ENCODE data around the gene IL36G. TPM values are rescaled to one million over a fixed set of nuclear protein-coding genes. Genes with fewer than 3 reads are reported as not detected.

IL36G gene
- total and polyA plus RNA-seq, 9 of the 15 experiments (the other 6 are each of a cell fraction or from before 2014, with no cell fraction given) = not detected

- TF ChIP-seq HEY1 (CRISPR knock-in tag; IDR thresholded peaks at IDR 0.05; ENCODE audit: borderline replicate concordance) (0 out of 2 replicates have a peak, but pooled peaks have one; percentile 81), RAD21 (CRISPR knock-in tag; conservative IDR thresholded peaks at IDR 0.05 in 1 of 2, IDR thresholded peaks at IDR 0.05 in 1 of 2) (no peak), CREM (IDR thresholded peaks at IDR 0.05; ENCODE audit: low read depth) (no peak), MBD2 (IDR thresholded peaks at IDR 0.05; ENCODE audit: borderline replicate concordance, low read depth) (no peak; the same call in 1 of the 2 replicates), PTTG1 (tag; IDR thresholded peaks at IDR 0.05; ENCODE audit: low read depth) (no peak), ZNF175 (CRISPR knock-in tag; IDR thresholded peaks at IDR 0.05; ENCODE audit: low read depth) (no peak), RBM34 (IDR thresholded peaks at IDR 0.05; ENCODE audit: borderline replicate concordance, insufficient read depth, low read length) (no peak), ETV5 (CRISPR knock-in tag; IDR thresholded peaks at IDR 0.05; ENCODE audit: low read depth) (no peak), RUNX1 (IDR thresholded peaks at IDR 0.05; ENCODE audit: low read depth) (no peak), GATAD2B (IDR thresholded peaks at IDR 0.05; ENCODE audit: borderline replicate concordance) (no peak), MAFF (IDR thresholded peaks at IDR 0.05; ENCODE audit: low read length) (no peak), GTF3C2 (IDR thresholded peaks at IDR 0.05; ENCODE audit: borderline replicate concordance, extremely low read depth, insufficient read length) (no peak), RBM15 (IDR thresholded peaks at IDR 0.05; ENCODE audit: insufficient read depth, low read length) (no peak), SUPT5H (IDR thresholded peaks at IDR 0.05) (no peak), ZBTB1 (CRISPR knock-in tag; IDR thresholded peaks at IDR 0.05; ENCODE audit: borderline replicate concordance, low read depth) (no peak), NONO (IDR thresholded peaks at IDR 0.05; ENCODE audit: low read depth in 2 of 2, low read length in 1 of 2) (no peak), TRIM24 (IDR thresholded peaks at IDR 0.05) (peak; percentile 88 to 90)
- TF ChIP-seq, protein P1, sequence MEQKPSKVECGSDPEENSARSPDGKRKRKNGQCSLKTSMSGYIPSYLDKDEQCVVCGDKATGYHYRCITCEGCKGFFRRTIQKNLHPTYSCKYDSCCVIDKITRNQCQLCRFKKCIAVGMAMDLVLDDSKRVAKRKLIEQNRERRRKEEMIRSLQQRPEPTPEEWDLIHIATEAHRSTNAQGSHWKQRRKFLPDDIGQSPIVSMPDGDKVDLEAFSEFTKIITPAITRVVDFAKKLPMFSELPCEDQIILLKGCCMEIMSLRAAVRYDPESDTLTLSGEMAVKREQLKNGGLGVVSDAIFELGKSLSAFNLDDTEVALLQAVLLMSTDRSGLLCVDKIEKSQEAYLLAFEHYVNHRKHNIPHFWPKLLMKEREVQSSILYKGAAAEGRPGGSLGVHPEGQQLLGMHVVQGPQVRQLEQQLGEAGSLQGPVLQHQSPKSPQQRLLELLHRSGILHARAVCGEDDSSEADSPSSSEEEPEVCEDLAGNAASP (IDR thresholded peaks at IDR 0.05) = no peak
- TF ChIP-seq, protein P2, sequence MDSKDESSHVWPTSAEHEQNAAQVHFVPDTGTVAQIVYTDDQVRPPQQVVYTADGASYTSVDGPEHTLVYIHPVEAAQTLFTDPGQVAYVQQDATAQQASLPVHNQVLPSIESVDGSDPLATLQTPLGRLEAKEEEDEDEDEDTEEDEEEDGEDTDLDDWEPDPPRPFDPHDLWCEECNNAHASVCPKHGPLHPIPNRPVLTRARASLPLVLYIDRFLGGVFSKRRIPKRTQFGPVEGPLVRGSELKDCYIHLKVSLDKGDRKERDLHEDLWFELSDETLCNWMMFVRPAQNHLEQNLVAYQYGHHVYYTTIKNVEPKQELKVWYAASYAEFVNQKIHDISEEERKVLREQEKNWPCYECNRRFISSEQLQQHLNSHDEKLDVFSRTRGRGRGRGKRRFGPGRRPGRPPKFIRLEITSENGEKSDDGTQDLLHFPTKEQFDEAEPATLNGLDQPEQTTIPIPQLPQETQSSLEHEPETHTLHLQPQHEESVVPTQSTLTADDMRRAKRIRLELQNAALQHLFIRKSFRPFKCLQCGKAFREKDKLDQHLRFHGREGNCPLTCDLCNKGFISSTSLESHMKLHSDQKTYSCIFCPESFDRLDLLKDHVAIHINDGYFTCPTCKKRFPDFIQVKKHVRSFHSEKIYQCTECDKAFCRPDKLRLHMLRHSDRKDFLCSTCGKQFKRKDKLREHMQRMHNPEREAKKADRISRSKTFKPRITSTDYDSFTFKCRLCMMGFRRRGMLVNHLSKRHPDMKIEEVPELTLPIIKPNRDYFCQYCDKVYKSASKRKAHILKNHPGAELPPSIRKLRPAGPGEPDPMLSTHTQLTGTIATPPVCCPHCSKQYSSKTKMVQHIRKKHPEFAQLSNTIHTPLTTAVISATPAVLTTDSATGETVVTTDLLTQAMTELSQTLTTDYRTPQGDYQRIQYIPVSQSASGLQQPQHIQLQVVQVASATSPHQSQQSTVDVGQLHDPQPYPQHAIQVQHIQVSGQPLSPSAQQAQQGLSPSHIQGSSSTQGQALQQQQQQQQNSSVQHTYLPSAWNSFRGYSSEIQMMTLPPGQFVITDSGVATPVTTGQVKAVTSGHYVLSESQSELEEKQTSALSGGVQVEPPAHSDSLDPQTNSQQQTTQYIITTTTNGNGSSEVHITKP (IDR thresholded peaks at IDR 0.05; ENCODE audit: partially characterized antibody) = peak; percentile 57
Observed at GRCh38 chr2:113034016-113034415, 56.2 kb downstream of the IL36G start (continued).

Measured in K562 (cell line).